ENCODE data around the gene NACC2.

DNA sequence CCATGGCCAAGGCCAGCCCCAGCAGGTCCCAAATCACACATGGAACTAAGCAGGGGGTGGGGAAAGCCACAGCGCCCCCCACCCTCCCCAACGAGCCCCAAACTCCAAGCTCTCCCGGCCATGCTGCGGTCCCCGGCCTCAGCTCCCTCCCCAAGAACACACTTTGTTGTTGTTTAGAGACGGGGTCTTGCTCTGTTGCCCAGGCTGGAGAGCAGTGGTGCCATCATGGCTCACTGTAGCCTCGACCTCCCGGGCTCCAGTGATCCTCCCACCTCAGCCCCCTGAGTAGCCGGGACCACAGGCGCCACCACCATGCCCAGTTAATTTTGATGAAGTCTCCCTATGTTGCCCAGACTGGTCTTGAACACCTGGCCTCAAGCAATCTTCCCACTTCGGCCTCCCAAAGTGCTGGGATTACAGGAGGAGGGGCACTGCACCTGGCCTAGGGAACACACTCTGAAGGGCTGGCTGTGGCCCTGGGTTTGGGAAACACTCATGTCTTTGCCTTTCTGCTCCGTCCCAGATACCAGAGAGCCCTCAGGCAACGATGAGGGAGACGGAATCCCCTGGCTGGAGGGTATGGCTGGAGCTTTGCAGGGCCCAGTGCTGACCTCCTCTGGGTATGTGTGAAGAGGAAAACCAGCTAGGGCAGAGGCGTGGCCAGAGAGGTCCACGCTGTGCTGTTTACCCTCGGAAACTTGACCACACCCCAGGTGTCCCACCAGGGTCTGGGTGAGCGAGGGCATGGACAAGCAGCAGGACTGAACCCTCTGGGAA lies 80.8 kb downstream of the NACC2 start:
- TF ChIP-seq, protein P1, sequence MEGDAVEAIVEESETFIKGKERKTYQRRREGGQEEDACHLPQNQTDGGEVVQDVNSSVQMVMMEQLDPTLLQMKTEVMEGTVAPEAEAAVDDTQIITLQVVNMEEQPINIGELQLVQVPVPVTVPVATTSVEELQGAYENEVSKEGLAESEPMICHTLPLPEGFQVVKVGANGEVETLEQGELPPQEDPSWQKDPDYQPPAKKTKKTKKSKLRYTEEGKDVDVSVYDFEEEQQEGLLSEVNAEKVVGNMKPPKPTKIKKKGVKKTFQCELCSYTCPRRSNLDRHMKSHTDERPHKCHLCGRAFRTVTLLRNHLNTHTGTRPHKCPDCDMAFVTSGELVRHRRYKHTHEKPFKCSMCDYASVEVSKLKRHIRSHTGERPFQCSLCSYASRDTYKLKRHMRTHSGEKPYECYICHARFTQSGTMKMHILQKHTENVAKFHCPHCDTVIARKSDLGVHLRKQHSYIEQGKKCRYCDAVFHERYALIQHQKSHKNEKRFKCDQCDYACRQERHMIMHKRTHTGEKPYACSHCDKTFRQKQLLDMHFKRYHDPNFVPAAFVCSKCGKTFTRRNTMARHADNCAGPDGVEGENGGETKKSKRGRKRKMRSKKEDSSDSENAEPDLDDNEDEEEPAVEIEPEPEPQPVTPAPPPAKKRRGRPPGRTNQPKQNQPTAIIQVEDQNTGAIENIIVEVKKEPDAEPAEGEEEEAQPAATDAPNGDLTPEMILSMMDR (IDR thresholded peaks at IDR 0.05), result no peak
- no peak for TF ChIP-seq ZFX (IDR thresholded peaks at IDR 0.05; ENCODE audit: borderline replicate concordance)

All from 22Rv1 (cell line).